Parietal lobe (tissue), 1 donor: Measurements from ENCODE around the gene C1orf50. TPM values are rescaled to one million over a fixed set of nuclear protein-coding genes. Genes with fewer than 3 reads are reported as not detected.

Experiments used
- total RNA-seq: library from RNA; depleted of rRNA; stranded (reverse); fragments of >200 nt; gene quantifications from one replicate; pipeline ENCODE4 v1.2.3, GENCODE V29; 2014

The C1orf50 gene
- total RNA-seq = 17.2 TPM

GRCh38 chr1:42766741-42767509 is at the start of gene C1orf50, which contains the start of gene P3H1:
Gene C1orf50 (plus strand): TSS chr1:42767249. CDS start chr1:42767312, 63 bp downstream.
Gene P3H1 (minus strand): TSS chr1:42767028. CDS start chr1:42766971, 57 bp downstream.

GRCh38 chr1:42739753-42740700 is 27.0 kb upstream of the C1orf50 start, which contains the start of gene CLDN19:
Gene CLDN19 (minus strand): TSS chr1:42740236. CDS start chr1:42740063, 173 bp downstream.

GRCh38 chr1:42784946-42785693 is 18.1 kb downstream of the C1orf50 start, which contains the start of gene TMEM269:
Gene TMEM269 (plus strand): TSS chr1:42784991. CDS start chr1:42789894, 4,903 bp downstream.

GRCh38 chr1:42816585-42817439 is 49.8 kb downstream of the C1orf50 start, which contains the start of the genes ERMAP and SVBP:
Gene ERMAP (plus strand): TSS chr1:42817122. CDS start chr1:42830449, 13,327 bp downstream.
Gene SVBP (minus strand): TSS chr1:42817397. CDS start chr1:42816544, 853 bp downstream.

Other genes starting within 250 kb of the C1orf50 start
- 20.0 TPM for gene PPIH, start 108.8 kb upstream of the C1orf50 start, total RNA-seq
- 1,112 TPM for gene YBX1, start 84.8 kb upstream of the C1orf50 start, total RNA-seq
- not detected for gene CLDN19, start 27.0 kb upstream of the C1orf50 start, total RNA-seq
- gene P3H1, start 221 bp upstream of the C1orf50 start, total RNA-seq = 21.9 TPM
- 0.94 TPM for gene TMEM269, start 17.7 kb downstream of the C1orf50 start, total RNA-seq
- gene ERMAP, start 49.9 kb downstream of the C1orf50 start, total RNA-seq = 3.1 TPM
- 48.5 TPM for gene SVBP, start 50.1 kb downstream of the C1orf50 start, total RNA-seq
- gene ZNF691, start 79.4 kb downstream of the C1orf50 start, total RNA-seq = 10.6 TPM
- gene SLC2A1, start 191.6 kb downstream of the C1orf50 start, total RNA-seq = 34.4 TPM